Erythroblast (primary cell): Measurements from ENCODE around the gene SLC30A3.

ENCODE experiments used
- GATA1 ChIP-seq: IDR thresholded peaks from 2 replicates; pipeline ENCODE4 v1.6.1; 2011; ENCODE audit warnings: low read depth, mild to moderate bottlenecking, control low read depth, low read length, moderate library complexity
- POLR2A ChIP-seq: IDR thresholded peaks from 2 replicates; pipeline ENCODE4 v1.6.1; 2011; ENCODE audit warnings: mild to moderate bottlenecking, low read length

- no peak for TF ChIP-seq POLR2A
- no peak for TF ChIP-seq GATA1
These were observed 32.1 kb upstream of the SLC30A3 start for GRCh38 chr2:27294928-27295327.
